Astrocyte of the spinal cord (primary cell): ENCODE measurements around the gene SAMD15.

ENCODE experiments used
- DNase-seq: peaks from one replicate; pipeline ENCODE4 v3.0.0; 2011; ENCODE audit warnings: low read depth, low spot score
- H3K4me3 ChIP-seq: 2 replicates; pipeline ENCODE4 v1.5.1; 2011; ENCODE audit warnings: low read depth, mild to moderate bottlenecking, low read length, moderate library complexity
- CTCF ChIP-seq: IDR thresholded peaks from 2 replicates; pipeline ENCODE4 v1.5.1; 2012; ENCODE audit warnings: low read depth, mild to moderate bottlenecking, low read length, inconsistent platforms
- in situ Hi-C: cut with HindIII; loops from 2 replicates; pipeline ENCODE4 v1.10.0; 2017; ENCODE audit warnings: low sequenced_read_pairs

The SAMD15 gene

GRCh38 chr14:77416836-77417235 is 39.7 kb downstream of the SAMD15 start:
- DNase-seq: no peak
- no peak for TF ChIP-seq CTCF
- in situ Hi-C loops: no loop called here
- H3K4me3 ChIP-seq: no peak overlapping the region

GRCh38 chr14:77421201-77421600 is 44.0 kb downstream of the SAMD15 start:
- in situ Hi-C loops: no loop called here
- TF ChIP-seq CTCF: no peak
- DNase-seq: no peak
- no peak overlapping the region for H3K4me3 ChIP-seq

- in situ Hi-C loops: no loop called here
- H3K4me3 ChIP-seq: no peak within 1 kb of the TSS
- DNase-seq: no peak
- TF ChIP-seq CTCF: no peak
These were observed 46.2 kb downstream of the SAMD15 start, which contains the start of gene NOXRED1 for GRCh38 chr14:77423423-77423822. Gene NOXRED1, minus strand, starts transcription at chr14:77423523. Its CDS starts 634 bp downstream, at chr14:77422889.

- no peak for DNase-seq
- no peak overlapping the region for H3K4me3 ChIP-seq
- in situ Hi-C loops: no loop called here
- no peak for TF ChIP-seq CTCF
These were observed 47.7 kb downstream of the SAMD15 start for GRCh38 chr14:77424862-77425261.

GRCh38 chr14:77426396-77426795 is 49.2 kb downstream of the SAMD15 start:
- in situ Hi-C loops: no loop called here
- DNase-seq: no peak
- TF ChIP-seq CTCF: no peak
- no peak overlapping the region for H3K4me3 ChIP-seq

- no peak for TF ChIP-seq CTCF
- in situ Hi-C loops: no loop called here
- no peak for DNase-seq
- no peak overlapping the region for H3K4me3 ChIP-seq
These were observed 58.9 kb downstream of the SAMD15 start for GRCh38 chr14:77436042-77436441.

- TF ChIP-seq CTCF: no peak
- no peak overlapping the region for H3K4me3 ChIP-seq
- DNase-seq: no peak
- in situ Hi-C loops: no loop called here
These were observed 61.4 kb downstream of the SAMD15 start for GRCh38 chr14:77438596-77438995.
